ENCODE measurements around the gene PDLIM4. TPM values are rescaled to one million over a fixed set of nuclear protein-coding genes. Genes with fewer than 3 reads are reported as not detected.
A peak's percentile ranks its signal among the peaks of the same experiment; 100 is the strongest.

PDLIM4 gene
- total RNA-seq, 2 experiments from 2014 or later = not detected

DNA sequence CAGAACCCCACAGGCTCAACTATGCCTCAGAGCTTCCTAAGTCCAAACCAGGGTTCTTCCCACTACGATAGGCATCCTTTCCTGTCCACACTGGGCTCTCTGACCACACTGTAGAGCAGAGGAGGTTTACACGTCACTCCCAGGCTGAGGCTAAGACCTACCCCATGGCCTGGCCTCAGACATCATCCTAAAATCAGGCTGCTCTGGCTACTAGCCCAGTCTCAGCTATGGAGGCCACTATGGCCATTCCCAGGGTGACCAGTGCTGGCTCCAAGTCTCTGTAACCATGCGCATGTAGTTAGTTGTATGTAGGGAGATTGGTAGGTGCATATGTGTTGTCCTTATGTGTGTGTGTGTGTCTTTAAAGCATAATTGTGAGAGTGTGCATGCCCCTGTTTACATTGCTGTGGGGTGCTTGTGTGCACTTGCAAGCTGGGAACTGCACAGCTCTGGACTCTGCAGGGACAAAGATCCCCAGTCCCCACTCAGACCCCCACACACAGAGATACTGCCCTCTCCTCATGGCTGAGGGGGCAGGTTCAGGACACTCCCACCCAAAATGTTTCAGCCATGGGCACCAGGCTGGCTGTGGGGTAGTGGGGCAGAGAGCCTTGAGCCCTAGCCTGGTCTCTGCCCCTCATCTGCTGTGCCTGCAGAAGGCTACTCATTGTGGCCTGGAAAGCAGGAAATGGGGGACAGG, 12.3 kb downstream of the PDLIM4 start:
- POLR2A ChIA-PET = interaction anchor here (2.4 kb wide), 1 partner anchor 24 kb away, joined by 7 read pairs; the partner anchor contains the start of gene SLC22A4
- no peaks in the 10 kb centered on the region for H3K9me3 Mint-ChIP-seq
- H3K27me3 Mint-ChIP-seq = peaks cover 9% of the 10 kb centered on the region
- ATAC-seq (no peak), DNase-seq (no peak)
- H3K36me3 Mint-ChIP-seq (ENCODE audit: low read depth) = no peaks in the 10 kb centered on the region
- H3K27ac Mint-ChIP-seq = no peak overlapping the region
- TF ChIP-seq, protein P1, sequence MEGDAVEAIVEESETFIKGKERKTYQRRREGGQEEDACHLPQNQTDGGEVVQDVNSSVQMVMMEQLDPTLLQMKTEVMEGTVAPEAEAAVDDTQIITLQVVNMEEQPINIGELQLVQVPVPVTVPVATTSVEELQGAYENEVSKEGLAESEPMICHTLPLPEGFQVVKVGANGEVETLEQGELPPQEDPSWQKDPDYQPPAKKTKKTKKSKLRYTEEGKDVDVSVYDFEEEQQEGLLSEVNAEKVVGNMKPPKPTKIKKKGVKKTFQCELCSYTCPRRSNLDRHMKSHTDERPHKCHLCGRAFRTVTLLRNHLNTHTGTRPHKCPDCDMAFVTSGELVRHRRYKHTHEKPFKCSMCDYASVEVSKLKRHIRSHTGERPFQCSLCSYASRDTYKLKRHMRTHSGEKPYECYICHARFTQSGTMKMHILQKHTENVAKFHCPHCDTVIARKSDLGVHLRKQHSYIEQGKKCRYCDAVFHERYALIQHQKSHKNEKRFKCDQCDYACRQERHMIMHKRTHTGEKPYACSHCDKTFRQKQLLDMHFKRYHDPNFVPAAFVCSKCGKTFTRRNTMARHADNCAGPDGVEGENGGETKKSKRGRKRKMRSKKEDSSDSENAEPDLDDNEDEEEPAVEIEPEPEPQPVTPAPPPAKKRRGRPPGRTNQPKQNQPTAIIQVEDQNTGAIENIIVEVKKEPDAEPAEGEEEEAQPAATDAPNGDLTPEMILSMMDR (IDR thresholded peaks at IDR 0.05) = no peak
- CTCF ChIA-PET = interaction anchor here (1.0 kb wide), 1 partner anchor 79 kb away, joined by 3 read pairs; no protein-coding TSS in a partner anchor
- H3K4me3 Mint-ChIP-seq = no peak overlapping the region
- intact Hi-C loops (cut with micrococcal nuclease) = loop anchor here (10.0 kb wide), 1 partner anchor 235 kb away; no protein-coding TSS in a partner anchor
- H3K4me1 Mint-ChIP-seq (ENCODE audit: low read depth) = peaks cover 20% of the 10 kb centered on the region

DNA sequence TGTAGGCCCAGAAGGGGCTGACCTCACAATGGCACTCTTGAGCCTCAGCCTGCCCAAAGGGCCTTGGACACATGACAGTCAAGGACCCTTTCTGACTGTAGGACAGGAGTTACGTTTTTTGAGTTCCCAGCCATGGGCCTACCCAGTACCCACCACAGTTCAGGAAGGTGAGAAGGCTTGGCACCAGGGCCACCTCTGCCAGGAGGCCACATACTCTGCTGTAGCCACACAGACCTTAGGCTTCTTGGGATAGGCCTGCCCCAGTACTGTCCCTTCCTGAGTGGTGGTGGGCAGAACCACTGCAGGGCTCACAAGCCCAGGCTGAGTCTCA, 12.8 kb downstream of the PDLIM4 start:
- ATAC-seq (no peak), DNase-seq (no peak)
- intact Hi-C loops (cut with micrococcal nuclease) = loop anchor here (10.0 kb wide), 1 partner anchor 235 kb away; no protein-coding TSS in a partner anchor
- peaks cover 18% of the 10 kb centered on the region for H3K4me1 Mint-ChIP-seq (ENCODE audit: low read depth)
- no peaks in the 10 kb centered on the region for H3K9me3 Mint-ChIP-seq
- no peak overlapping the region for H3K4me3 Mint-ChIP-seq
- TF ChIP-seq, protein P1 (IDR thresholded peaks at IDR 0.05) = no peak
- no peak overlapping the region for H3K27ac Mint-ChIP-seq
- ChIA-PET CTCF (interaction anchor here (1.0 kb wide), 1 partner anchor 80 kb away, joined by 3 read pairs; no protein-coding TSS in a partner anchor), POLR2A (interaction anchor here (2.4 kb wide), 1 partner anchor 23 kb away, joined by 7 read pairs; the partner anchor contains the start of gene SLC22A4)
- no peaks in the 10 kb centered on the region for H3K36me3 Mint-ChIP-seq (ENCODE audit: low read depth)
- peaks cover 9% of the 10 kb centered on the region for H3K27me3 Mint-ChIP-seq

DNA sequence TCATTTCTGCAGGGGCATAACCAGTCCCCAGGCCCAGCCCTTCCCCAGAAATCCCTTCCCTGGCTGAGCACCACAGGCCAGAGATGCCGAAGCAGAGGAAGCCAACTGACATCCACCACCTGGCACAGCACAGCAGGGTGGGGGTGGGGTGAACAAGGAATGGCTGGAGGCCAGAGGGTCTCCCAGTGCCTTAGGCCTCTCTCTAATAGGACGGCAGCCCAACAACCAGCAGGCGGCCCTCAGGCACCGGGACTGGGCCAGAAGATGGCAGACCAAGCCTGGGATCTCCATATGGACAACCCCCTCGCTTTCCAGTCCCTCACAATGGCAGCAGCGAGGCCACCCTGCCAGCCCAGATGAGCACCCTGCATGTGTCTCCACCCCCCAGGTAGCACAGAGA, 13.2 kb downstream of the PDLIM4 start:
- intact Hi-C loops (cut with micrococcal nuclease) = loop anchor here (10.0 kb wide), 1 partner anchor 234 kb away; no protein-coding TSS in a partner anchor
- no peak overlapping the region for H3K4me3 Mint-ChIP-seq

DNA sequence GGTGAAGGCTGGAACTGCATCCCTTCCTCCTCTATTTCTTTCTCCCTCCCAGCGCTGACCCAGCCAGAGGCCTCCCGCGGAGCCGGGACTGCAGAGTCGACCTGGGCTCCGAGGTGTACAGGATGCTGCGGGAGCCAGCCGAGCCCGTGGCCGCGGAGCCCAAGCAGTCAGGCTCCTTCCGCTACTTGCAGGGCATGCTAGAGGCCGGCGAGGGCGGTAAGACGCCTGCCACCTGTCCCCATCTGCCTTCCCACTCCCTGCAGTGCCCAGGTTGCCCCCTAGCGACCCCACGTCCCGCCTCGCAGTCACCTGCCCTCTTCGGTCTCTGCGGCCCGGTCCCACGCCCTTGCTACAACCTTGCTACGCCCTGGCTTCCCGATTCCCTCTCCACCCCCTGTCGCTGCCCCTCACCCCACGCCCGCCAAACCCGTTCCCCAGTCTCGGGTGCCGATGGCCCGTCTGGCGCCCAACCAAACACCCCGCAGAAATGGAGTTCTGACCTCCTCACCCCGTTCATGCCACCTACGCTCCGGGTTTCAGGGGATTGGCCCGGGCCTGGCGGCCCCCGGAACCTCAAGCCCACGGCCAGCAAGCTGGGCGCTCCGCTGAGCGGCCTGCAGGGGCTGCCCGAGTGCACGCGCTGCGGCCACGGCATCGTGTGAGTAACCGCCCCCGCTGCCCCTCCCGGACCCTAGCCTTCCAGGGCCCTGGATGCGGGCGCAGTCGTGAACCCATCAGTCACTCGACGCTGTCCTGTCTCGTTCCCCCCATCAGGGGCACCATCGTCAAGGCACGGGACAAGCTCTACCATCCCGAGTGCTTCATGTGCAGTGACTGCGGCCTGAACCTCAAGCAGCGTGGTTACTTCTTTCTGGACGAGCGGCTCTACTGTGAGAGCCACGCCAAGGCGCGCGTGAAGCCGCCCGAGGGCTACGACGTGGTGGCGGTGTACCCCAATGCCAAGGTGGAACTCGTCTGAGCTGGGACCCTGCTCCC, 14.1 kb downstream of the PDLIM4 start:
- H3K27me3 Mint-ChIP-seq = peaks cover 9% of the 10 kb centered on the region

More for the DNA sequence above, 13.2 kb downstream of the PDLIM4 start:
- Mint-ChIP-seq H3K27me3 (peaks cover 9% of the 10 kb centered on the region), H3K27ac (no peak overlapping the region), H3K36me3 (ENCODE audit: low read depth) (no peaks in the 10 kb centered on the region), H3K9me3 (no peaks in the 10 kb centered on the region), H3K4me1 (ENCODE audit: low read depth) (peaks cover 18% of the 10 kb centered on the region)
- ChIA-PET POLR2A (no interaction called here), CTCF (no interaction called here)
- TF ChIP-seq, protein P1 (IDR thresholded peaks at IDR 0.05) = no peak
- ATAC-seq = no peak
- DNase-seq = no peak

More for the DNA sequence above, 14.1 kb downstream of the PDLIM4 start:
- intact Hi-C loops (cut with micrococcal nuclease) = loop anchor here (10.0 kb wide), 1 partner anchor 233 kb away; no protein-coding TSS in a partner anchor
- ATAC-seq (peak; percentile 28), DNase-seq (peak; percentile 51)
- Mint-ChIP-seq H3K27ac (no peak overlapping the region), H3K4me1 (ENCODE audit: low read depth) (peaks cover 18% of the 10 kb centered on the region), H3K9me3 (no peaks in the 10 kb centered on the region), H3K4me3 (no peak overlapping the region), H3K36me3 (ENCODE audit: low read depth) (no peaks in the 10 kb centered on the region)
- ChIA-PET POLR2A (interaction anchor here (2.1 kb wide), 1 partner anchor 22 kb away, joined by 11 read pairs; no protein-coding TSS in a partner anchor), CTCF (interaction anchor here (0.7 to 3.1 kb wide), 30 partner anchors 8 to 252 kb away, joined by 3 to 33 read pairs (median 4); partner anchors contain the start of genes SLC22A4 and SLC22A5)
- TF ChIP-seq, protein P1 (IDR thresholded peaks at IDR 0.05) = peak; percentile 14

Data from activated CD8-positive, alpha-beta T cell treated with anti-CD3 and anti-CD28 coated beads for 36 hours (primary cell).